ENCODE data around the gene ABCA10.
"Not testable (repeated sequence)": the region's sequence is repeated elsewhere in the genome, so short reads cannot be mapped to it uniquely, and the experiment has no call there.

GRCh38 chr17:69276279-69276678 is 47.7 kb upstream of the ABCA10 start:
- not testable (repeated sequence) for TF ChIP-seq POLR2AphosphoS5, SPI1 (IDR thresholded peaks at IDR 0.05; ENCODE audit: low read depth, low read length)

Measured in GM12891 (cell line).